Hepatocyte (in vitro differentiated cells): ENCODE measurements around the gene PLAC8.

ENCODE experiments used
- CTCF ChIP-seq: fragments of 200-600 bp; sonication (generic); IDR thresholded peaks from 2 replicates; pipeline ENCODE4 v1.5.1; 2016; ENCODE audit warnings: antibody characterized with exemption, mild to moderate bottlenecking; ENCODE audit not compliant: poor library complexity
- EZH2 ChIP-seq: fragments of 200-600 bp; sonication (generic); IDR thresholded peaks from 2 replicates; pipeline ENCODE4 v1.6.1; 2016; ENCODE audit warnings: antibody characterized with exemption, mild to moderate bottlenecking, borderline replicate concordance
- EZH2phosphoT487 ChIP-seq: fragments of 200-600 bp; sonication (generic); IDR thresholded peaks from one replicate; pipeline ENCODE4 v1.6.1; 2018; ENCODE audit warnings: antibody characterized with exemption, mild to moderate bottlenecking, low read depth, moderate library complexity; ENCODE audit not compliant: unreplicated experiment, severe bottlenecking

DNA sequence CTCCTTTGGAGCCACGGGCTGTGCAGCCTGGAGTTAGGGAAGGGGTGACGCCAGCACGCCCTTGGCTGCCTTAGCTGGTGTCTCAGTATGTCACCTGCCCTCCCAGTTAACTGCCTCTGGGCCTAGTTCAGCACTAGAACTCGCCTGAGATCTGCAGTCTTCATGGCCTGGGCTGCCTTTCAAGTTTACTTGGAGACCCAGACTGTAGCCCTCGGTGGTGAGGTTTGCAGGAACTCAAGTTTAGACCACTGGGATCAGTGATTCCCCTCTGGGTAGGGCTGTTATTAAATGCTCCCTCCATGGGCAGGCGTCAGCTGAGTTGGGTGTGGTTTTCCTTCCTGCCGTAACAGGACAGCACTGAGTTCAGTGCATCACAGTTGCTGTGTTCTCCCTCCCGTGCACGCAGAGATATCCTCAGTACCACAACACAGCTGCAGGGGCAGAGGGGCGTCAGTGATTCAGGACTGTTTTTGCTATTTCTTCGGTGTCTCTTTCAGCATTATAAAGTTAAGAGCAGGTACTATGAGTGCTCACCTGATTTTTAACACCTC lies 30.5 kb downstream of the PLAC8 start:
- no peak for TF ChIP-seq CTCF
- no peak for TF ChIP-seq EZH2
- TF ChIP-seq EZH2phosphoT487: no peak
